Astrocyte (in vitro differentiated cells and primary cell): ENCODE measurements around the gene LRPPRC.
"Not testable (repeated sequence)": the region's sequence is repeated elsewhere in the genome, so short reads cannot be mapped to it uniquely, and the experiment has no call there.

Experiments
- EZH2 ChIP-seq: IDR thresholded peaks from 2 replicates; pipeline ENCODE4 v1.6.1; 2012; ENCODE audit warnings: mild to moderate bottlenecking, low read length, inconsistent platforms; ENCODE audit not compliant: insufficient read depth
- TF ChIP-seq, protein P1 (sequence below): IDR thresholded peaks from 2 replicates; pipeline ENCODE4 v1.5.1; 2011; ENCODE audit warnings: low read depth, mild to moderate bottlenecking, inconsistent platforms, low read length, moderate library complexity; ENCODE audit not compliant: insufficient read depth

DNA sequence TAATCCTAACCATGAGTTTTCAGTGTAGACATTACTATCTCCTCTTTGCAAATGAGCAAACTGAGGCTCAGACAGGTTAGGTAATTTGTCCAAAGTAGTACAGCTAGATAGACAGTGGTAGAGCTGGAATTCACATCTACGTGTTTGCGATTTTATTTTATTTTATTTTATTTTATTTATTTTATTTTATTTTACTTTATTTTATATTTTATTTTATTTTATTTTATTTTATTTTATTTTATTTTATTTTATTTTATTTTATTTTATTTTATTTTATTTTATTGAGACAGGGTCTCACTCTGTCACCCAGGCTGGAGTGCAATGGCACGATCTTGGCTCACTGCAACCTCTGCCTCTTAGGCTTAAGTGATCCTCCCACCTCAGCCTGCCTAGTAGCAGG, 17.4 kb upstream of the LRPPRC start:
- TF ChIP-seq, protein P1, sequence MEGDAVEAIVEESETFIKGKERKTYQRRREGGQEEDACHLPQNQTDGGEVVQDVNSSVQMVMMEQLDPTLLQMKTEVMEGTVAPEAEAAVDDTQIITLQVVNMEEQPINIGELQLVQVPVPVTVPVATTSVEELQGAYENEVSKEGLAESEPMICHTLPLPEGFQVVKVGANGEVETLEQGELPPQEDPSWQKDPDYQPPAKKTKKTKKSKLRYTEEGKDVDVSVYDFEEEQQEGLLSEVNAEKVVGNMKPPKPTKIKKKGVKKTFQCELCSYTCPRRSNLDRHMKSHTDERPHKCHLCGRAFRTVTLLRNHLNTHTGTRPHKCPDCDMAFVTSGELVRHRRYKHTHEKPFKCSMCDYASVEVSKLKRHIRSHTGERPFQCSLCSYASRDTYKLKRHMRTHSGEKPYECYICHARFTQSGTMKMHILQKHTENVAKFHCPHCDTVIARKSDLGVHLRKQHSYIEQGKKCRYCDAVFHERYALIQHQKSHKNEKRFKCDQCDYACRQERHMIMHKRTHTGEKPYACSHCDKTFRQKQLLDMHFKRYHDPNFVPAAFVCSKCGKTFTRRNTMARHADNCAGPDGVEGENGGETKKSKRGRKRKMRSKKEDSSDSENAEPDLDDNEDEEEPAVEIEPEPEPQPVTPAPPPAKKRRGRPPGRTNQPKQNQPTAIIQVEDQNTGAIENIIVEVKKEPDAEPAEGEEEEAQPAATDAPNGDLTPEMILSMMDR: not testable (repeated sequence)
- not testable (repeated sequence) for TF ChIP-seq EZH2
